ENCODE results near the gene LRP11. TPM values are rescaled to one million over a fixed set of nuclear protein-coding genes. Genes with fewer than 3 reads are reported as not detected.
"Not testable (repeated sequence)": the region's sequence is repeated elsewhere in the genome, so short reads cannot be mapped to it uniquely, and the experiment has no call there.

Gene LRP11
- total RNA-seq, 1 donor from 2014 or later, result 17.4 TPM

DNA sequence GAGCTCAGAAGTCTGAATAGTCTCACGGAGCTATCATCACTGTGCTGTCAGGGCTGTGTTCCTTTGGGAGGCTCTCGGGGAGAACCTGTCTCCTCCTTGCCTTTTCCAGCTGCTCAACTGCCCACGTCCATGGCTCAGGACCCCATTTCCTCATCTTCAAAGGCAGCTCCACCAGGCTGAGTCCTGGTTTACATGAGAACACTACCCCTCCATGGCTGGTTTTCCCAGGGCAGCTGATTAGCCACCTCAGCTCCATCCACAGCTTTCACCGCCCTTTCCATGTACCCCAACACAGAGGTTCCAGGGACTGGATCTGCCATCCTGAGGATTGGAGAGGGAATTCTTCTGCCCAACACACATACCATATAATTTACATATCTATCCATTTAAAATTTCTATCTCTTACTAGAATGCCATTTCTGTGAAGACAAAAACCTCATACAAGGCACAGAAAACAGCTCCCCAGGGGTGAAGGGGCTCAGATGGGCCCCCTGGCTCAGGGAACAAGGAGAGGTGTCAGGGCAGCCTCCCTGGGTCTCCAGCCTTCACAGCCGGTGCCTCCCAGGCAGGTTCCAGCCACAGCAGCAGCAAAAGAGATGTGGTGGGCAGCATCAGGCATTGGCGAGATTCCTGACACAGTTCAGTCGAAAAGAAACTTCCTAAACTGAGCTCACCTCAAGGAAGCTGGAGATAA is 35.9 kb upstream of the LRP11 start:
- DNase-seq (no peak), ATAC-seq (ENCODE audit: poor library complexity) (no peak)
- intact Hi-C loops (cut with DNase I), result no loop called here

DNA sequence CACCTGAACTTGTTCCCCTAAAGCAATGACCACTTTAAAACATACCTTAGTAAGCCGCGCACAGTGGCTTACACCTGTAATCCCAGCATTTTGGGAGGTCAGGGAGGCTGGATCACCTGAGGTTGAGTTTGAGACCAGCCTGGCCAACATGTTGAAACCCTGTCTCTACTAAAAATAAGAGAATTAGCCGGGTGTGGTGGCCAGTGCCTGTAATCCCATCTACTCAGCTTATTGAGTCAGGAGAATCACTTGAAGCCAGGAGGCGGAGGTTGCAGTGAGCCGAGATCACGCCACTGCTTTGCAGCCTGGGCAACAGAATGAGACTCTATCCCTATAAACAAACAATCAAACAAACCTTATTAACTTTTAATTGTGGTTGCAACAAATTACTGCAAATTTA is 35.3 kb upstream of the LRP11 start:
- intact Hi-C loops (cut with DNase I), result no loop called here
- DNase-seq (no peak), ATAC-seq (ENCODE audit: poor library complexity) (no peak)

DNA sequence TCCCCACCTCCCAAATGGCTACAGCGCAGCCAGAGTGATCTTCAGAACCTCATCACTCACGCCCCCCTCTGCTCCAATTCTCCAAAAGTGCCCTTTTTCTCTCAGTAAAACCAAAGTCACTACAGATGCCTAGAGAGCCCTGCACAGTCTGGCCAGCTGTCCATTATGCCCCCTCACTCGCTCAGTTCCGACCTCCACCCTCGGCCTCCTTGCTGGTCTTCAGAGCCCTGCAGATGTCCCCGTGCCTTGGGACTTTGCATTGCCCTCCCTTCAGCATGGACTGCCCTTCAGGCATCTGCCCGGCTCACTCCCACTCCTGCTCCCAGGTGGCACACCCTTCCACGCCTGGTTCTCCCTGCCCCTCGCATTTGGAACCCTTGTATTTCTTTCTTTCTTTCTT is 34.8 kb upstream of the LRP11 start:
- DNase-seq (no peak), ATAC-seq (ENCODE audit: poor library complexity) (no peak)
- intact Hi-C loops (cut with DNase I), result no loop called here

DNA sequence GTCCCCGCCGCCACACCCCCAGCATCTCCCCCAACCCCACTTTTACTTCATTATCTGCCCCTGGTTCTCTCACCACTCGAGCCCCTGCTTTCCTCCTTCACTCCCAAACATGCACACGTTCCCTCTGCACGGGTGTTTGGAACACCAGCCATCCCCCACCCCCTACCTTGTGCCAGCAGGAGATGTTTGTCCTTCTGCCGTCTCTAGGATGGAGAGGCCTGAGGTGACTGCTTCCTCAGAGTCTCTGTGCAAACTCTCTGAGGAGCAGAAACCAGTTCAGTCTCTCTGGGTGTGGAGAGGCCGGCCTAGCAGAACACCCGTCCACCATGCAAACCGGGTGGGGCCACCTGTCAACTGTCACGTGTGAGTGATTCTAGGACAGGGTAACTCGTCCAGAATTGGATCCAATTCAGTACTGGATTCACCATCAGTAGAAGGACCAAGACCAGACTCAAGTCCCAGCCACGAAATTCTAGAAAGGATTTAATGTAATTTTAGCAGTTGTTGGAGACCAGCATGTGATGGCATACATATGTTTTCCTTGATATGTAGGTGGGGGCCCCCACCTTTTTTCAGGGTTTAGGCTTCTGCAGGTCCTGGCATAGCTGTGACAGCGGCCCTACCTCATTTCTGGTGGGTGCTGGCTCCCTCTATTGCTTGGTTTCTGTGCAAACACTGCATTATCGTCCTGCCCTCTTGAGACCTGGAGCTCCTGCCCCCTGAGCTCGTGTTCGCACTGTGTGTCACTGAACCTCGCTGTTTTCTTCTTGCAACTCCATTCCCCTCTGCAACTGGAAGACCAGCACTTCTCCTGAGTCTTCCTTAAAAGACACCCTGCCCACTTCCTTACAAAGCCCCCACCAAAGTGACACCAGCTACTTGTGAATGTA is 33.9 kb upstream of the LRP11 start, which contains the start of gene RAET1E:
Gene RAET1E, minus strand, starts transcription at position 259 of the 890 bp plus-strand sequence. CDS start 7,212 bp downstream, outside the sequence.
- ATAC-seq (ENCODE audit: poor library complexity), result no peak

DNA sequence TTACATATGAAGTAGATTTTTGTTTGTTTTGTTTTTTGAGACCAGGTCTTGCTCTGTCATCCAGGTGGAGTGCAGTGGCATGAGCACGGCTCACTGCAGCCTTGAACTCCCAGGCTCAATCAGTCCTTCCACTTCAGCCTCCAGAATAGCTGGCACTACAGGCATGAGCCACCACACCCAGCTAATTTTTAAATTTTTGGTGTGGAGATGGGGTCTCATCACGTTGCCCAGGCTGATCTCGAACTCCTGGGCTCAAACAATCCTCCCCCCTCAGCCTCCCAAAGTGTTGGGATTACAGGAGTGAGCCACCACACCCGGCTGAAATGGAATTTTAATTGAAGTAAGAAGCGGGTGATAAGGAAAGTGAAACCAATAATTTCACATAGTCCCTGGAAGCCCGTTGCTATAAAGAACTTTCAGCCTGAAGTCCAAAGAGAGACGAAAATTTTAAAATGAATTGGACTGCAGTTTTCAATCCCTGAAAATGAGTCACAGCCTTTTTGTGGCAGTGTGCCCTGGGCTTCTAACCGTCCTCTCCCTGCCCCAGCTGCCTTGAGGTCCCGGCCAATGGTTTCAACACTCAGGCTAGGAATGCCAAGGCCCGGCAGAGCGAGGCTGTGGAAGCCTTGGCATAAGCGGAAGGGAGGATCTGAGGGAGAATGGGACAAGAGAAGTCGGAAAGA is 33.0 kb upstream of the LRP11 start:
- peak; percentile 88 for DNase-seq
- intact Hi-C loops (cut with DNase I), result no loop called here
- peak; percentile 91 for ATAC-seq (ENCODE audit: poor library complexity)

More for the DNA sequence above, 33.9 kb upstream of the LRP11 start, which contains the start of gene RAET1E:
- DNase-seq, result no peak
- intact Hi-C loops (cut with DNase I), result no loop called here

DNA sequence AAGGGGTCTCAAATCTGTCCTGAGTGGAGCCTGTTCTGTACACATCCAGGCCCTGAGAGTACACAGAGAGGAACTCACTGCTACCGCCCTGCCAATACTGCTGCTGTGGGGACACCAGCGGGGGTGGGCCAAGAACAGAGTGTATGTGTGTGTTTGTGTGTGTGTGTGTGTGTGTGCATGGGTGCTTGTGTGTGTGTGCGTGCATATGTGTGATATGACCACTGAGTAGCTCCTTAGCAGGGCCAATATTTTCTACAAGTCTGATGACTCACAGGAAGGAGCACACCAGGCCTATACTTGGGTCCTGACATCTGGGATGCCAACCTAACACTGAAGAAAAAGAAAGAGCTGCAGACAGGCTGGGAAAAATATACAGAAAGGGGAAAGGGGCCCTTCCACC is 32.3 kb upstream of the LRP11 start:
- DNase-seq, result no peak
- intact Hi-C loops (cut with DNase I), result no loop called here
- ATAC-seq (ENCODE audit: poor library complexity), result no peak

DNA sequence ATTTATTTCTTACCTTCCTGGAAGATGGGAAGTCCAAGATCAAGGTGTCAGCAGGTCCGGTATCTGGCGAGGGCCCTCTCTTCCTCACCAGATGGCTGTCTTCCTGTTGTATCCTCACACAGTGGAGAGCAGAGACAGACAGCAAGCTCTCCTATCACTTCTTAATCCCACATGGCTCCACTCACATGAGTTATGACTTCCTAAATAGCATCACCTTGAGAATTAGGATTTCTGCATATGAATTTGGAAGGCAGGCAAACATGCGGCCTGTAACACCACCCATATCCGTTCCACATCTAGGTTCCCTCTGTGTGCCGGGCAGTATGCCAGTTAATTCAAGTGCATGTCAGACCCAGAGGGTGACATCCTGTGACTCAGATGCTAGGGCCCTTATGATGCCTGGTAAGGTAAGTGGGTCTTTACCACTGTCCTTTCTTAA is 31.7 kb upstream of the LRP11 start:
- peak; percentile 60 for DNase-seq
- intact Hi-C loops (cut with DNase I), result no loop called here
- peak; percentile 66 for ATAC-seq (ENCODE audit: poor library complexity)

DNA sequence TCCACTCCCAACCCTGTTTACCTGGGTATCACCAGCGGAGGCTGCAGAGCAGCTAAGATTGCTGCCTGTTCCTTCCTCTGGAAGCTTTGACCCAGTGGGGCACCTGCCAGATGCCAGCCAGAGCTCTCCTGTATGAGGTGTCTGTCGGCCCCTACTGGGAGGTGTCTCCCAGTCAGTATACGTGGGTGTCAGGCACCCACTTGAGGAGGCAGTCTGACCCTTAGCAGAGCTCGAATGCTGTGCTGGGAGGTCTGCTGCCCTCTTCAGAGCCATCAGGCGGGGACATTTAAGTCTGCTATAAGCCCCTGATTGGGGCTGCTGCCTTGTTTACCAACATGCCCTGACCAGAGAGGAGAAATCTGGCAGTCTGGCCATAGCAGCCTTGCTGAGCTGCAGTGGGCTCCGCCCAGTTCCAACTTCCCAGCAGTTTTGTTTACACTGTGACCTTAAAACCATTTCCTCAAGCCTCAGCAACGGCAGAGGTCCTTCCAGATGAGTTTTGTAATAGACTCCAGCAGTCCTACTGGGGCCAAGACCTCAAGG is 31.0 kb upstream of the LRP11 start:
- intact Hi-C loops (cut with DNase I), result no loop called here

DNA sequence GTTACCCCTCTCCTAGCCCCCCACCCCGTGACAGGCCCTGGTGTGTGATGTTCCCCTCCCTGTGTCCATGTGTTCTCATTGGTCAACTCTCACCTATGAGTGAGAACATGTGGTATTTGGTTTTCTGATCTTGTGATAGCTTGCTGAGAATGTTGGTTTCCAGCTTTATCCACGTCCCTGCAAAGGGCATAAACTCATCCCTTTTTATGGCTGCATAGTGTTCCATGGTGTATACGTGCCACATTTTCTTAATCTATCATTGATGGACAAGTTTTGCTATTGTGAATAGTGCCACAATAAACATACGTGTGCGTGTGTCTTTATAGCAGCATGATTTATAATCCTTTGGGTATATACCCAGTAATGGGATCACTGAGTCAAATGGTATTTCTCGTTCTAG is 27.7 kb upstream of the LRP11 start:
- intact Hi-C loops (cut with DNase I); DNase-seq; ATAC-seq (ENCODE audit: poor library complexity): not testable (repeated sequence)

More for the DNA sequence above, 31.0 kb upstream of the LRP11 start:
- DNase-seq (peak; percentile 81), ATAC-seq (ENCODE audit: poor library complexity) (peak; percentile 83)

DNA sequence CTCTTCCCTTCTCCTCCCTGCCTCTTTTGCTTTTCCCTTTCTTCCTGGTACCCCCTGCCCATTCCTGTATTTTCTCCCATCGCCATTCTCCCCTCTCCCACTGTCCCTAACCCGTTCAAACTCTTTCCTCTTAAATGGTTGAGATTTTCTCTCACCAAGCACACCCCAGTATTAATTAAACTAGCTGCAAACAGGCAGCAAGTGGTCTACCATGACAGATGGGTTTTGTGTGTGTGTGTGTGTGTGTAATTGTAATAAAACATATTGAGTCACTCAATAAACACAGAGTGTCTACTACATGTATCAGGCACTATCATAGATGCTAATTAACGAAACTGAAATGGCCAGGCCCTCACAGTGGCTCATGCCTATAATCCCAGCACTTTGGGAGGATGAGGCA is 27.1 kb upstream of the LRP11 start:
- ATAC-seq (ENCODE audit: poor library complexity), result no peak
- no peak for DNase-seq
- intact Hi-C loops (cut with DNase I), result no loop called here

DNA sequence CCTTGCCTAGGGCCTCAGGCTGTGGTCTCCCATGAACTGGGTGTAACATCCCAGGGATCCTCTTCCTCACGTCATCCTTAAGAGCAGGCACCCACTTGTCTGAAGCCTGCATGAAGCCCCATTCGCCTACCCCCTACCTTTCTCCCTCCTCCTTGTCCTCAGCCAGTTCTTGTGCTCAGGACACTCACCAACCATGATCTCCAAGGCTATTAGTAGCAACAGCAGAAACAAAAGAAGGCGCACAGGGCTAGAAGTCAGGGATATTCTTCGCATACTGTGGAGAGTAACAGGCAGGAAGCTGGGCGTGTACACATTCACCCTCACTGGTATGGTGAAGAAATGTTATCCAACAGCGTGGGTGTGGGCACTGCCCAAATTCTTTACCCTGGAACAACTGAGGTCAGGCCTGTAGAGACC is 26.5 kb upstream of the LRP11 start:
- no peak for DNase-seq
- ATAC-seq (ENCODE audit: poor library complexity), result no peak
- intact Hi-C loops (cut with DNase I), result no loop called here

DNA sequence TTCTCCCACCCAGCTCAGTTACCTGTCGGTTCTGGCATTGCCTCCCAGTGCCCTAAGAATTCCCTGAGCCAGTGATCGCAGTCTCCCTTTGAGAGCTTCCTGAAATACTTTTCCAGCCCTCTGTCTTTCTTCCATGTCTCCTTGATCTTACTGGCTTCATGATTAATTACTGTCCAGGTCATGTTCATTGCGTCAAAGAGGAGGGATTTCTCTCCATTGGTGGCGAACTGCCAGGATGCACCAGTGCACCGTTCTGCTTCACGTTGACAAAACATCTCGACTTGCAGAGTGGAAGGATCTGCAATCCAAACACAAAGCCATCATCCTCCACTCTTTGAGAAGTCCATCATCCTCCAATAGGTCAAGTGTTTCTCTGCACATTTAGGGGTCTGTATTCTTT is 25.2 kb upstream of the LRP11 start:
- ATAC-seq (ENCODE audit: poor library complexity), result no peak
- intact Hi-C loops (cut with DNase I), result no loop called here

DNA sequence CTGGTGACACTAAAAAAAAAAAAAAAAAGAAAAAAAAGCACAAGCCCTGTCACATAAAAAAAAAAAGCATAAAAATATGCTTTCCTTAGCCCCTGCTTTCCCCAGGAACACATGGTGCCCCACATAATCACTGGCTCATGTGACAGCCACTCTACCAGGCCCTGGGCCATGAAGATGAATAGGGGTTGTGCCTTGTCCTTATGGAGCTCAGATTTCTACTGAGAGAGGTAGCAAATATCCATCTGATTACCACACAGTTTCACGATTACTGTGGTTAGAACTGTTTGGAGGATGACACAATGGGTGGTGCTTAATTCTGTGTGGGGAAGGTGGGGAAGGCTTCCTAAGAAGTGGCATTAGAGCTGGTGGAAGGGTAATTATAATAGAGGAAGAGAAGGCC is 24.5 kb upstream of the LRP11 start:
- ATAC-seq (ENCODE audit: poor library complexity), result no peak
- intact Hi-C loops (cut with DNase I), result no loop called here
- DNase-seq, result no peak

More for the DNA sequence above, 25.2 kb upstream of the LRP11 start:
- no peak for DNase-seq

DNA sequence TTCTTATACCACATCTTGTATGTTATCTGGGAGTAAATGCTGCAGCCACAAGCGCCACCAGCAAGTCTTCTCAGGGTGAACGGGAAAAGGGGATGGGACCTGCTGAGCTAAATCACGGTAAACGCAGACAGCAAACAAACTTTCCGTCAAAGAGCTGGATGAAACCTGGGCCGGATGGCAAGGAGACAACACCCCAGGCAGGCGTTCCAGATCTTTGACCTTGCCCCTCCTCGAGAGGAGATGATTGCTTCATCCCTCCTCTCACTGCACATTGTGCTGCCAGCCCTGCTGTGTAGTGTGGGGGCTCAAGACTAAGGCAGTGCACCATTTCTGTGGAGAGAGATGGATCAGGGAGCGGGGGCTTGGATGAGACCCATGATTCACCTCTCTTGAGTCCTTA is 23.9 kb upstream of the LRP11 start:
- intact Hi-C loops (cut with DNase I), result no loop called here
- DNase-seq (no peak), ATAC-seq (ENCODE audit: poor library complexity) (no peak)

DNA sequence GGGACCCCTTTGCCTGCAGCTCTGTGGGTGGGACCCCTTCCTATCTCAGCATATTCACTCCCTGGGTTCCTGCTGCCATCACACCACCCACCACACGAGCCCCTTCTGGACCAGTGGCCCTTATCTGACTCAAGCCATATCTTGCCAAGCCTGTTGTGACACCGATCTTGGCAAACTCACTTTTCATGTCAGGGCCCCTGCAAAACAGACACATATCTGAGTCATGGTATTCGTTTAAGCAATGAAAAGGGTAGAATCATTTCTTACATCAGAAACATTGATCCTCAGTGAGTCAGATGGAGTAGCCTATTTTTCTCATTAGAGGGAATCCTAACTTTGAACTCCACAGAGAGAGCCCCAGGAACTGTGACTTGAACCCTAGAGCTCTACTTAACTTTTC is 23.2 kb upstream of the LRP11 start:
- DNase-seq, result no peak
- intact Hi-C loops (cut with DNase I), result no loop called here
- ATAC-seq (ENCODE audit: poor library complexity), result no peak

DNA sequence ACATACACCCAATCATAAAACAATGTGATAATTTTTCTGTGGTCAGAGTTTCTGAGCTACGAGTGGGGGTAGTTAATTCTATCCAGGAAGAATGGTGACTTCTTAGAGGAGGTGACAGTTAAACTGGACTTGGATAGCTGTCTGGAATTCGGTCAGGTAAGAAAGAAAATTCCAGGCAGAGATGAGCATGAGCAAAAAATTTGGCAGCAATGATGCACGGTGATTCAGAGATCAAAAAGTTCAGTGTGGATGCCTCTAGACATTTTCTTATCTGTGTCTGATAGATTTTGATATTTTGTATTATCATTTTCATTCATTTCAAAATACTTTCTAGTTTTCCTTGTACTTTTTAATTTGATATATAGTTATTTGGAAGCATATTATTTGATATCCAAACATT is 21.7 kb upstream of the LRP11 start:
- DNase-seq (no peak), ATAC-seq (ENCODE audit: poor library complexity) (no peak)
- intact Hi-C loops (cut with DNase I), result no loop called here

DNA sequence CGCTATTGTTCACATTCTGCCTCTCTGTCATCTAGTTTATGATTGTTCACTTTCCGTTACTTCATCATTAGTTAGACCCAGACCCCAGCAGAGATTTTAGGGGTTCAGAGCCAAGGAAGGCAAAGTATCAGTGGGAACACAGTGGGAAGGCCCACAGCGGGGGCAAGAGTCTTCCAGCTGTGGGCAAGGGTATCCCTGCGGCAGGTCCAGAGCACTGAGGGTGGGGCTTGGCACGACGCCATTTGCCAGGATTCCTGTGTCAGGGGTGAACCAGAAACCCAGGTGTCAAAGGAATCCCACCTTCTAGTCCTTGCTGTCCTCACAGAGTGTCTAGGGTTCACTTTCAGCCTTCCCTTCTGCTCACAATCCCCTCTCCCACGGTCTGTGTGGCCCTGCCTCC is 20.5 kb upstream of the LRP11 start:
- intact Hi-C loops (cut with DNase I), result no loop called here
- no peak for ATAC-seq (ENCODE audit: poor library complexity)
- no peak for DNase-seq

DNA sequence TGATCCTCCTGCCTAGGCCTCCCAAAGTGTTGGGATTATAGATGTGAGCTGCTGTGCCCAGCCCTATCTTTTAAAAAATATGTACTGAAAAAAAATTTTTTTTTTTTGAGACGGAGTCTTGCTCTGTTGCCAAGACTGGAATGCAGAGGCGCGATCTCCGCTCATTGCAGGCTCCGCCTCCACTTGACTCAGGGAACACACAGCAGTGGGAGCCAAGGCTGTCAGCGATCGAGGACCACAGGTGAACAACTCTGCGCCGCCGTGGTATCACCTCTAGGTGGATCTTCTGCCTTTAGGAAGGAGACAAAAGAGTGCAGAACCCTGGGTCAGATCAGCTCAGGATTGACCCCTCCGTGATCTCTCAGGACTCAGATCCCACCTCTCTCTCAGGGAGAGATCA is 20.1 kb upstream of the LRP11 start:
- ATAC-seq (ENCODE audit: poor library complexity) (peak; percentile 62), DNase-seq (peak; percentile 61)
- intact Hi-C loops (cut with DNase I), result no loop called here

DNA sequence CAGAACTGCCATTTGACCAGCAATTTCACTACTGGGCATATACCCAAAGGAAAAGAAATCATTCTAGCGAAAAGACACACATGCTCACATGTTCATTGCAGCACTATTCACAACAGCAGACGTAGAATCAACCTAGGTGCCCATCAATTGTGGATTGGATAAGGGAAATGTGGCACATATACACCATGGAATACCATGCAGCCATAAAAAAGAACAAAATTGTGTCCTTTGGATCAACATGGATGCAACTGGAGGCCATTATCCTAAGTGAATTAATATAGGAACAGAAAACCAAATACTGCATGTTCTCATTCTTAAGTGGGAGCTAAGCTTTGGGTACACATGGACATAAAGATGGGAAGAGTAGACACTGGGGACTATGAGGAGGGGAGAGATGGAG is 17.7 kb upstream of the LRP11 start:
- no peak for ATAC-seq (ENCODE audit: poor library complexity)
- DNase-seq, result no peak
- intact Hi-C loops (cut with DNase I), result no loop called here
